Lower leg skin (tissue), 4 donors: Measurements from ENCODE around the gene DFFA. TPM values are rescaled to one million over a fixed set of nuclear protein-coding genes. Genes with fewer than 3 reads are reported as not detected.
"Not testable (repeated sequence)": the region's sequence is repeated elsewhere in the genome, so short reads cannot be mapped to it uniquely, and the experiment has no call there.

Source experiments
- DNase-seq, 2 donors: peaks; one replicate each; pipeline ENCODE4 v3.0.0-alpha.2; 2019; ENCODE audit warnings: low spot score in 2 of 2
- H3K4me3 ChIP-seq: fragments of 200-600 bp; sonication (generic); 2 replicates; pipeline ENCODE4 v1.5.1; 2017; ENCODE audit warnings: mild to moderate bottlenecking, low read depth; ENCODE audit not compliant: poor library complexity, severe bottlenecking
- POLR2A ChIP-seq, 2 donors: fragments of 450-650 bp; IDR thresholded peaks; one replicate each; pipeline ENCODE4 v1.6.1; 2016 to 2017; ENCODE audit warnings: antibody characterized with exemption in 2 of 2, mild to moderate bottlenecking in 1 of 2, moderate library complexity in 1 of 2
- WGBS, 2 donors: methylation state at CpG; one replicate each; pipeline ENCODE4 v1.1.5; 2018; 5-methylcytosine and 5-hydroxymethylcytosine counted together
- intact Hi-C: fragments of 100-400 bp; cut with DNase I; formaldehyde crosslinking; loops from one replicate; pipeline ENCODE4 v1.15.0; 2023; ENCODE audit warnings: low total_unique reads
- total RNA-seq, 4 donors: library from RNA; depleted of rRNA; stranded (reverse); fragments of >200 nt; gene quantifications; one replicate each; pipeline ENCODE4 v1.1.0, GENCODE V29; 2016
- TF ChIP-seq, protein P1 (sequence below), 3 donors: fragments of 450-650 bp; IDR thresholded peaks; one replicate each; pipeline ENCODE4 v1.5.1; 2016; ENCODE audit warnings: antibody characterized with exemption in 3 of 3, mild to moderate bottlenecking in 3 of 3, moderate library complexity in 2 of 3

DFFA gene
- total RNA-seq, 4 donors from 2014 or later: 14.1 to 20.9 (median 18.0) TPM

DNA sequence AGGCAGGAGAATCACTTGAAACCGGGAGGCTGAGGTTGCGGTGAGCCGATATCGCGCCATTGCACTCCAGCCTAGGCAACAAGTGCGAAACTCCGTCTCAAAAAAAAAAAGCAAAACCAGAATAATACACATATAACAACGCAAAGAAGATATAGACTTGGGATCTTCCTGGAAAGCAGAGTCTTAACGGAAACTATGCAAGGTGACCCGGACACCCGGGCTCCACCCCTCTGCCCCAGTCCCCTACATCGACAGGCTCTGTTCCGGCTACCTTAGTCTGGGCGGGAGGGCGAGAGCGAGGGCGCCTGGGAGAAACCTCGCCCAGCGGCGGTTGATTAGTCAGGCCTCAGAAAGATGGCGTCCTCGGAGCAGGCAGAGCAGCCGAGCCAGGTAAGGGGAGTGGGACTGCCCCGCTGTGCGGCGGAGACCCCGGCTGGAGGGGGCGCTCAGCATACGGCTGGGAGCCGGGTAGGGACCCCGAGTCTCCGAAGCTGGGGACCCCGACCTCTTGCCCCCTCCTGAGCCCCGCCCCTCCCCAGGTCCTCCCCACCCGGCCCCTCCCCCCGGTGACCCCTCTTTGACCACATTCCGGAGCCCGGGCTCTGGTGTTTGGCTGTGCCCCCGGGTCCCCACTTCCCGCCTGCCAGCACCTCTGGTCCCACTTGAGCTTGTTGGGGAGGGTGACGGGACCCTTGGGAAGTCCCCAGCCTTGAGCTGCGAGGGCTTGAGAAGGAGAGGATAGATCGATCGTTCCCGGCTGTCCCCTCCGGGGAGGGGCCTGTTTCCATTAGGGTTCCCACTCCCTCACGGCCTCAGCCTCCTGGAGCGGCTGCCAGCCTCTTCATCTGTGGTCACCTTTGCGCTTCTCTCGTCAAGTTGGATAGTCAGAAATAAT lies 2.5 kb upstream of the DFFA start, which contains the start of gene PEX14:
PEX14 (plus strand) TSS at position 338 of the 895 bp plus-strand sequence; CDS start at position 355, 17 bp downstream.
- TF ChIP-seq POLR2A (IDR thresholded peaks at IDR 0.05): no peak
- TF ChIP-seq, protein P1, sequence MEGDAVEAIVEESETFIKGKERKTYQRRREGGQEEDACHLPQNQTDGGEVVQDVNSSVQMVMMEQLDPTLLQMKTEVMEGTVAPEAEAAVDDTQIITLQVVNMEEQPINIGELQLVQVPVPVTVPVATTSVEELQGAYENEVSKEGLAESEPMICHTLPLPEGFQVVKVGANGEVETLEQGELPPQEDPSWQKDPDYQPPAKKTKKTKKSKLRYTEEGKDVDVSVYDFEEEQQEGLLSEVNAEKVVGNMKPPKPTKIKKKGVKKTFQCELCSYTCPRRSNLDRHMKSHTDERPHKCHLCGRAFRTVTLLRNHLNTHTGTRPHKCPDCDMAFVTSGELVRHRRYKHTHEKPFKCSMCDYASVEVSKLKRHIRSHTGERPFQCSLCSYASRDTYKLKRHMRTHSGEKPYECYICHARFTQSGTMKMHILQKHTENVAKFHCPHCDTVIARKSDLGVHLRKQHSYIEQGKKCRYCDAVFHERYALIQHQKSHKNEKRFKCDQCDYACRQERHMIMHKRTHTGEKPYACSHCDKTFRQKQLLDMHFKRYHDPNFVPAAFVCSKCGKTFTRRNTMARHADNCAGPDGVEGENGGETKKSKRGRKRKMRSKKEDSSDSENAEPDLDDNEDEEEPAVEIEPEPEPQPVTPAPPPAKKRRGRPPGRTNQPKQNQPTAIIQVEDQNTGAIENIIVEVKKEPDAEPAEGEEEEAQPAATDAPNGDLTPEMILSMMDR (IDR thresholded peaks at IDR 0.05): no peak
- intact Hi-C loops: no loop called here
- peak; percentile 77 to 96 for DNase-seq
- H3K4me3 ChIP-seq: peak within 1 kb of the TSS; percentile 70
- 11 to 16% methylated on average over 32 to 44 of the region's 50 CpGs for WGBS, 2 donors

DNA sequence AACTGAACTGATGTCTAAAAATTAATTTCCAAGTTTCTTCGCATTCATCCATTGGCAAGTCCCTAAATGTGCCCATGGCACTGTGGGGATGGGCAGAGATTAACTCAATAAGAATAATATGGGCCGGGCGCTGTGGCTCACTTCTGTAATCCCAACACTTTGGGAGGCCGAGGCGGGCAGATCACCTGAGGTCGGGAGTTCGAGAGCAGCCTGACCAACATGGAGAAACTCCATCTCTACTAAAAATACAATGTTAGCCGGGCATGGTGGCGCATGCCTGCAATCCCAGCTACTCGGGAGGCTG lies 1.9 kb upstream of the DFFA start:
- intact Hi-C loops, DNase-seq, H3K4me3 ChIP-seq: not testable (repeated sequence)
- WGBS, 2 donors: 85 to 88% methylated on average over 10 of the region's 10 CpGs

DNA sequence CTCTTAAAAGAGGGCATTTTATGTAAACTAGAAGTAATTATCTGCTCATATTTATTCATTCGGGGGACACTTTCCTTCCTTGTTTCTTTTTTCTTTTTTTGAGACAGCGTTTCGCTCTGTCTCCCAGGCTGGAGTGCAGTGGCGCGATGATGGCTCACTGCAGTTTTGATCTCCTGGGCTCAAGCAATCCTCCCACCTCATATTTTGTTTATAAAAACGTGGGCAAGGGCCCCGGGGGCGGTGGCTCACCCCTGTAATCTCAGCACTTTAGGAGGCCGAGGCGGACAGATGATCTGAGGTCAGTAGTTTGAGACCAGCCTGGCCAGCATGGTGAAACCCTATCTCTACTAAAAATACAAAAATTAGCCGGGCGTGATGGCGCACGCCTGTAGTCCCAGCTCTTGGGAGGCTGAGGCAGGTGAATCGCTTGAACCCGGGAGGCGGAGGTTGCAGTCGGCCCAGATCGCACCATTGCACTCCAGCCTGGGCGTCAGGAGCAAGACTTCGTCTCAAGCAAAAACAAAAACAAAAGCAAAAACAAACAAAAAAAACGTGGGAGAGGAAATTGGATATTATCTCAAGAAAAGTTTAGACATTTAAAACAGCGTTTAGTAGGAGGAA lies 926 bp upstream of the DFFA start:
- no peak for TF ChIP-seq POLR2A (IDR thresholded peaks at IDR 0.05)
- TF ChIP-seq, protein P1 (IDR thresholded peaks at IDR 0.05): no peak
- intact Hi-C loops: no loop called here
- no peak overlapping the region for H3K4me3 ChIP-seq
- WGBS, 2 donors: 92% methylated on average over 23 of the region's 23 CpGs
- DNase-seq: no peak

DNA sequence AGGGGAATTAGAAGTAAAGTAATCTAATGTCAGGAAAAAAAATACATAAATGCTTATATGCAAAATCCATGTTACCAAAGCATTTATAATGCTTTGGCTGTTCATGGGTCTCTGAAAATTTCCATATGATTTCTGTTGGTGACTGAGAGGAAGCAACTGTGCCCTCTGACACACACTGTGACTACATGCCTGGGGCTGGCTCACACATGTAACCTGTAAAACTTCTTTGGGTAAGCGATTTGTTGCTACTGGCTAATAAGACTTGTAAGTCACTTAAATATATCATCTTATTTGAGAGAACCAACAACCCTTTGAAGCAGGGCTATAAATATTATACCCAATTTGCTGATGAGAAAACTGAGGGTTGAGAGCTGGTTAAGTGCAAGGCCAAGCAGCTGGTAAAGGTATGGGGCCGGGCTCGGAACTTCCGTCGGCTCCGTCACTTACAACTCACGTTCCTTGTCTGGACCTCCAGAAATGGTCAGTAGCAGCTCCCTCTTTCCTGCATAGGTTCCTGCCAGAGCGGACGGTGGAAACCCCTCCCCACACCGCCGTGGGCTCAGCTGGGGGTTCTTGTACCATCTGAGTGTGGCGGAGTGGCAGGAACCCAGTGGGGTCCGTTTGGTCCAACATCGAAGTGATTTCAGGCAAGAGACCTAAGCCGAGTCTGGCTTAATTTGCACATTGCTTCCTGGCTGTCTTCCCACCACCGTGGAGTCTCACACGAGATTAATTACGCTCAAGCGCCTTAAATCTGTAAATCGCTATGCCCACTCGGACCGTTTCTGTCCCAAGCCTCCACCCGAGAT lies 714 bp downstream of the DFFA start:
- TF ChIP-seq POLR2A (IDR thresholded peaks at IDR 0.05): no peak
- no peak for DNase-seq
- 7 to 10% methylated on average over 23 of the region's 23 CpGs for WGBS, 2 donors
- H3K4me3 ChIP-seq: peak overlapping the region; percentile 61
- intact Hi-C loops: no loop called here

DNA sequence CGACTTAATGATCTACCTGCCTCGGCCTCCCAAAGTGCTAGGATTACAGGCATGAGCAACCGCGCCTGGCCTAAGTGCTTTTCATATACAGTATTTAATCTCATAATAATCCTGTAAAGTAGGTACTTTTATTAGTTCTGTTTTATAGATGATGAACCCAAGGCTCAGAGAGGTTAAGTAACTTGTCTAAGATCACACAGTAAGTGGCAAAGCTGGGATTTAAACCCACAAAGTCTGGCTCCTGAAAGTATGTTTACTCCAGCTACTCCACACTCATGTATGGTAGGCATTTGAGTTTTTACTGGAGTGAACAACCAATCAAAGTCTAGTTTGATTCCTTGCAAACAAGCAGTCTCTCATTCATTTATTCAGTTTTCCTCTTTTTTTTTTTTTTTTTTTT lies 2.3 kb downstream of the DFFA start:
- TF ChIP-seq, protein P1 (IDR thresholded peaks at IDR 0.05): no peak
- no peak for TF ChIP-seq POLR2A (IDR thresholded peaks at IDR 0.05)
- H3K4me3 ChIP-seq: no peak overlapping the region
- intact Hi-C loops: no loop called here
- WGBS, 2 donors: 90 to 94% methylated on average over 4 of the region's 4 CpGs
- no peak for DNase-seq

DNA sequence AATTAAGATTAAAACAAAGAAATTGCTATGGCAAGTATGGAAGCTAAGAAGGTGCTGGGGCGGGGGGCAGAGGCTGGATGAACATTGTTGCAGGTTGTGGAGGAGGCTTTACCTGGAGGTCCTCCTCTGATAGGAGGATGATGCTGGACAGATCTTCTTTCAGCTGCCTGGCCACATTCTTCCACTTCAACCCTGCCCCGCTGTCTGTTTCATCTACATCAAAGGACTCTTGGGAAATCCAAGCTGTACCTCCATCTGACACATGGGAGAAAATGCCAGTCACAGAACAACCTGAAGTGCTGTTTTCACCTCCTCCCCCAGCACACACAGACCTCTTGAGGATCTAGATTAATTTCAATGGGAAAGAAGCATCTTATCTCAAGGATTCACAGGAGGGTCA lies 5.3 kb downstream of the DFFA start:
- no peak overlapping the region for H3K4me3 ChIP-seq
- DNase-seq: no peak
- TF ChIP-seq, protein P1 (IDR thresholded peaks at IDR 0.05): no peak
- no peak for TF ChIP-seq POLR2A (IDR thresholded peaks at IDR 0.05)
- 87 to 91% methylated on average over 2 of the region's 2 CpGs for WGBS, 2 donors
- intact Hi-C loops: no loop called here
